Mucosa of gallbladder (tissue), 1 donor: ENCODE results near the gene NLRP12. TPM values are rescaled to one million over a fixed set of nuclear protein-coding genes. Genes with fewer than 3 reads are reported as not detected.
"Not testable (repeated sequence)": the region's sequence is repeated elsewhere in the genome, so short reads cannot be mapped to it uniquely, and the experiment has no call there.

Source experiments
- DNase-seq: peaks from one replicate; pipeline ENCODE4 v3.0.0-alpha.2; 2020; ENCODE audit warnings: low spot score
- total RNA-seq: library from RNA; stranded (reverse); gene quantifications from one replicate; pipeline ENCODE4 v1.2.1, GENCODE V29; 2021
- donor health status: DM: no; HTN: no; CAD: no.

Gene NLRP12
- total RNA-seq = 0.20 TPM

GRCh38 chr19:53824134-53824611 lies at the start of gene NLRP12:
Gene NLRP12 (minus strand): TSS chr19:53824314. CDS start chr19:53824174, 140 bp downstream.
- DNase-seq = no peak

GRCh38 chr19:53872762-53873161 lies 48.6 kb upstream of the NLRP12 start:
- no peak for DNase-seq

- no peak for DNase-seq
Measured at GRCh38 chr19:53871454-53871853, 47.3 kb upstream of the NLRP12 start.

GRCh38 chr19:53870485-53870844 lies 46.4 kb upstream of the NLRP12 start:
- peak; percentile 38 for DNase-seq

GRCh38 chr19:53869805-53870484 lies 45.8 kb upstream of the NLRP12 start:
- DNase-seq = not testable (repeated sequence)

GRCh38 chr19:53868892-53869804 lies 45.0 kb upstream of the NLRP12 start:
- peak; percentile 87 for DNase-seq

- DNase-seq = no peak
Measured at GRCh38 chr19:53868091-53868891, 44.2 kb upstream of the NLRP12 start.

GRCh38 chr19:53867225-53868090 lies 43.3 kb upstream of the NLRP12 start, which contains the start of gene MYADM:
Gene MYADM (plus strand): TSS chr19:53867883. CDS start chr19:53873530, 5,647 bp downstream.
- peak; percentile 99 for DNase-seq

- DNase-seq = no peak
Measured at GRCh38 chr19:53866865-53867224, 42.7 kb upstream of the NLRP12 start.

GRCh38 chr19:53865918-53866864 lies 42.1 kb upstream of the NLRP12 start:
- peak; percentile 48 for DNase-seq

GRCh38 chr19:53865523-53865917 lies 41.4 kb upstream of the NLRP12 start:
- no peak for DNase-seq

- peak; percentile 42 for DNase-seq
Measured at GRCh38 chr19:53864308-53864836, 40.3 kb upstream of the NLRP12 start.

- DNase-seq = no peak
Measured at GRCh38 chr19:53853707-53854106, 29.6 kb upstream of the NLRP12 start.

GRCh38 chr19:53849237-53849676 lies 25.1 kb upstream of the NLRP12 start:
- DNase-seq = no peak

GRCh38 chr19:53847555-53847954 lies 23.4 kb upstream of the NLRP12 start:
- DNase-seq = no peak

- no peak for DNase-seq
Measured at GRCh38 chr19:53844849-53845246, 20.7 kb upstream of the NLRP12 start.

- not testable (repeated sequence) for DNase-seq
Measured at GRCh38 chr19:53840914-53841313, 16.8 kb upstream of the NLRP12 start.

- DNase-seq = not testable (repeated sequence)
Measured at GRCh38 chr19:53840241-53840640, 16.1 kb upstream of the NLRP12 start.

GRCh38 chr19:53838446-53838845 lies 14.3 kb upstream of the NLRP12 start:
- not testable (repeated sequence) for DNase-seq
